ENCODE results near the gene B3GAT3.

B3GAT3 gene

GRCh38 chr11:62612366-62613290, 9.2 kb downstream of the B3GAT3 start, which contains the start of the genes EML3 and ROM1:
TSS of gene EML3 (minus strand) at chr11:62612775. CDS start at chr11:62612457, 318 bp downstream.
TSS of gene ROM1 (plus strand) at chr11:62613257. CDS start at chr11:62613282, 25 bp downstream.
- POLR2A ChIA-PET, result interaction anchor here (1.3 to 1.6 kb wide), 2 partner anchors 21 to 52 kb away, joined by 6 to 9 read pairs; partner anchors contain the start of genes C11orf98, CSKMT and TUT1

DNA sequence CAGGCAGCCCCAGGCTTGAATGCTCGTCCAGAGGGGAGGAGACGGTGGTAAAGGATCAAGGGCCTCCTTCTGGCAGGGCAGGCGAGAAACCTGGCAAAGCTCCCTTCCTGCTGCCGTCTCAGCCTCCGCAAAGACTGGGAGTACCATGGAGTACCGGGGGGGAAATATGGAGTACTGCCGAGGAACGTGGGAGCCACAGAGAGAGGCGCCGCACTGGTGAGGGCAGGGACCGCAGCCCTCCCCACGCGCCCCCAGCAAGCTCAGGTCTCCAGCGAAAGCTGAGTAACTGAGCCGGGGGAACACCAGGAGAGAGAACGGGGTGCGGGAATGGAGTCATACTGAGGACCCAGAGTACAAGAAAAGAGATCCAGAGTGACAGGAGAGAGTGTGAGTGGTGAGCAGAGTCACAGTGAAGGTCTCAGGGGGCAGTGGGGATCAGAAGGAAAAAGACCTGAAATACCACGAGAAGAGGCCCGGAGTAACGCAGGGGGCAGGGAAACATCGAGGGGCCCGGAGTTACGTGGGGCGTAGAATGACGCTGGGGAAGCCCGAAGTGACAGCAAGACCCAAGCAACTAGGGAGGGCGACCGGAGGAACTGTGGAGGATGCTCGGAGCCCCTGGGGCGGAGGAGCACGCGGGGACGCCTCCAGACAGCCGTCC, 10.0 kb downstream of the B3GAT3 start:
- TF ChIP-seq, protein P1, sequence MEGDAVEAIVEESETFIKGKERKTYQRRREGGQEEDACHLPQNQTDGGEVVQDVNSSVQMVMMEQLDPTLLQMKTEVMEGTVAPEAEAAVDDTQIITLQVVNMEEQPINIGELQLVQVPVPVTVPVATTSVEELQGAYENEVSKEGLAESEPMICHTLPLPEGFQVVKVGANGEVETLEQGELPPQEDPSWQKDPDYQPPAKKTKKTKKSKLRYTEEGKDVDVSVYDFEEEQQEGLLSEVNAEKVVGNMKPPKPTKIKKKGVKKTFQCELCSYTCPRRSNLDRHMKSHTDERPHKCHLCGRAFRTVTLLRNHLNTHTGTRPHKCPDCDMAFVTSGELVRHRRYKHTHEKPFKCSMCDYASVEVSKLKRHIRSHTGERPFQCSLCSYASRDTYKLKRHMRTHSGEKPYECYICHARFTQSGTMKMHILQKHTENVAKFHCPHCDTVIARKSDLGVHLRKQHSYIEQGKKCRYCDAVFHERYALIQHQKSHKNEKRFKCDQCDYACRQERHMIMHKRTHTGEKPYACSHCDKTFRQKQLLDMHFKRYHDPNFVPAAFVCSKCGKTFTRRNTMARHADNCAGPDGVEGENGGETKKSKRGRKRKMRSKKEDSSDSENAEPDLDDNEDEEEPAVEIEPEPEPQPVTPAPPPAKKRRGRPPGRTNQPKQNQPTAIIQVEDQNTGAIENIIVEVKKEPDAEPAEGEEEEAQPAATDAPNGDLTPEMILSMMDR (IDR thresholded peaks at IDR 0.05; ENCODE audit: control extremely low read depth, extremely low read depth, low read depth, missing control alignments), result no peak

More at GRCh38 chr11:62612366-62613290, 9.2 kb downstream of the B3GAT3 start, which contains the start of the genes EML3 and ROM1:
- TF ChIP-seq, protein P1 (IDR thresholded peaks at IDR 0.05; ENCODE audit: control extremely low read depth, extremely low read depth, low read depth, missing control alignments), result peak; percentile 87
- peak; percentile 92 for DNase-seq (ENCODE audit: extremely low spot score)
- CTCF ChIA-PET, result interaction anchor here (0.7 to 5.3 kb wide), 28 partner anchors 8 to 241 kb away, joined by 3 to 50 read pairs (median 4); partner anchors contain the start of genes B3GAT3, BSCL2, C11orf98 and CSKMT

DNA sequence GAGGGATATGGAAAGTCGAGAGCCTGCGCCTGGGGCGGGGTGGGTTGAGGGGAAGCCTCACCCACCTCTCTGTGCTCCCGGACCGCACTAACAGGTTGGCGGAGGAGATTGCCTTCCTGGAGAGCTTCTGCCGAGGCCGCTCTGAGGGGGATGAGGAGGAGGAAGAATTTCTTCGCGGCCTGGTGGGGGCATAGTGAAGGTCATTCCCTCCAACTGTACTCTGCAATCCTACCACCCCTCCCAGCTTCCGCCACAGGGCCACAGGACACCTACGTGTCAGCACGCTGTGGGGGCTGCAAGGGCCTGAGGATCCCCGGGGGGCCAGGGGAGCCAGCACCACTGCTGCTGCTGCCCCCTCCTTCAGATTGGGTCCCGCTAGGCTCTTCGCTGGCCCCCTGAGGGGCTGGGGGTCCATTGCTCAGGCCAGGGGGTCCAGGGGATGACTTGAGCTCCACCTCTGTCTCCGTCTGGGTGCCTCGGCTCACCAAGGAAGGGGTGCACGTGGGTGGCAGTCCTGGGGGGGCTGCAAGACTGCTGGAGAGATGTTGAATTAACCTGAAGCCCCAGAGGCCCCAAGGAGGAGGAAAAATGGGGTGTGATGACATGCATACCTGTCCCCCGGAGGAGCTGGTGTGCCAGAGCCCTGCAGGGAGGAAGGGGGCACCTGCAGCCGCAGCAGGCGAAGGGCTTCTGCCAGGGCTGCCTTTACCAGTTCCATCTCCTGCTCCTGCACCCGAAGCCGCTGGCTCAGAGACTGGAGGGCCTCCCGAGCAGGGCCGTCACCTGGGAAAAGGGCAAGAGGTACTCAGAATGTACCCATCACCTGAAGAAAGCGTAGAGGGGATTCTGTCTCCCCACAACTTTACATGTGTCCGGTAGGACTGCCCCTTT, 10.7 kb downstream of the B3GAT3 start:
- TF ChIP-seq, protein P1 (IDR thresholded peaks at IDR 0.05; ENCODE audit: control extremely low read depth, extremely low read depth, low read depth, missing control alignments), result no peak
- POLR2A ChIA-PET, result interaction anchor here (1.1 to 2.3 kb wide), 4 partner anchors 9 to 56 kb away, joined by 3 to 9 read pairs (median 8); partner anchors contain the start of genes C11orf98, CSKMT, MTA2 and TUT1
- DNase-seq (ENCODE audit: extremely low spot score), result no peak
- CTCF ChIA-PET, result interaction anchor here (0.7 to 5.3 kb wide), 24 partner anchors 9 to 179 kb away, joined by 3 to 50 read pairs (median 4); partner anchors contain the start of genes B3GAT3, BSCL2, C11orf98 and CSKMT

More for the DNA sequence above, 10.0 kb downstream of the B3GAT3 start:
- DNase-seq (ENCODE audit: extremely low spot score), result peak; percentile 66
- POLR2A ChIA-PET, result interaction anchor here (1.1 to 2.3 kb wide), 4 partner anchors 10 to 57 kb away, joined by 3 to 9 read pairs (median 8); partner anchors contain the start of genes C11orf98, CSKMT, MTA2 and TUT1
- CTCF ChIA-PET, result interaction anchor here (0.7 to 5.3 kb wide), 27 partner anchors 8 to 178 kb away, joined by 3 to 50 read pairs (median 4); partner anchors contain the start of genes B3GAT3, BSCL2, C11orf98 and CSKMT

DNA sequence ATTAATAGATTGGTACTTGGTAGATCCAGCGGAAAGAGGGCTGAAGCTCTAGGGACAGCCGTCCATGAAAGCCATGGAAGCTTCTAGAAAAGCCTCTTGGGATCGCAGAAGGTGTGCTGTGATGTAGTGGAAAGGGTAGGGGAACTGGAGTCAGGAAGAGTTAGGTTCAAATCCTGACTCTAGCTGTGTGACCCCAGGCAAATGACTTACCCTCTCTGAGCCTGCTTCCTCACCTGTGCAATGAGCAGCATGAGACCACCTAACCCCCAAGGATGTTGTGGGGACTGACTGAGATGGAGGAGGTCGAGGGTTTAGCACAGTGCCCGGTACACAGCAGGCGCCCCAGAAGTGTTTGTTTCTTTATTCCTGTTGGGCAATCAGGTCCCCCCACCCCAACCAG, 11.4 kb downstream of the B3GAT3 start:
- ChIA-PET CTCF (interaction anchor here (1.4 to 5.3 kb wide), 7 partner anchors 11 to 83 kb away, joined by 3 to 50 read pairs (median 6); partner anchors contain the start of genes B3GAT3 and TUT1), POLR2A (interaction anchor here (1.1 to 2.3 kb wide), 2 partner anchors 9 to 55 kb away, joined by 3 to 9 read pairs; partner anchors contain the start of gene MTA2)
- TF ChIP-seq, protein P1 (IDR thresholded peaks at IDR 0.05; ENCODE audit: control extremely low read depth, extremely low read depth, low read depth, missing control alignments), result no peak
- no peak for DNase-seq (ENCODE audit: extremely low spot score)

- POLR2A ChIA-PET, result interaction anchor here (1.4 kb wide), 1 partner anchor 56 kb away, joined by 6 read pairs; the partner anchor contains the start of genes C11orf98 and CSKMT
- CTCF ChIA-PET, result interaction anchor here (1.2 to 5.3 kb wide), 2 partner anchors 16 to 56 kb away, joined by 3 to 50 read pairs; partner anchors contain the start of genes C11orf98, CSKMT and TUT1
- no peak for DNase-seq (ENCODE audit: extremely low spot score)
- TF ChIP-seq, protein P1 (IDR thresholded peaks at IDR 0.05; ENCODE audit: control extremely low read depth, extremely low read depth, low read depth, missing control alignments), result no peak
These were observed 13.0 kb downstream of the B3GAT3 start for GRCh38 chr11:62608776-62609175.
